Right renal pelvis (tissue), 4 donors: Measurements from ENCODE around the gene BORCS5. TPM values are rescaled to one million over a fixed set of nuclear protein-coding genes. Genes with fewer than 3 reads are reported as not detected.
"Not testable (repeated sequence)": the region's sequence is repeated elsewhere in the genome, so short reads cannot be mapped to it uniquely, and the experiment has no call there.

ENCODE experiments used
- DNase-seq, 4 donors: peaks; one replicate each; pipeline ENCODE4 v3.0.0-alpha.2; 2013; ENCODE audit warnings: low read depth in 4 of 4, low spot score in 3 of 4, missing footprints in 1 of 4
- polyA plus RNA-seq, 4 donors: library from polyadenylated mRNA; unstranded; fragments of 120-200 nt; gene quantifications; one replicate each; pipeline ENCODE4 v1.2.1, GENCODE V29; 2013; ENCODE audit not compliant: insufficient read length in 4 of 4

Gene BORCS5
- polyA plus RNA-seq, 4 donors: 8.2 to 9.2 (median 8.2) TPM

GRCh38 chr12:12452326-12452902, 95.5 kb downstream of the BORCS5 start:
- DNase-seq: no peak

- DNase-seq: no peak
Observed at GRCh38 chr12:12453635-12454034, 96.8 kb downstream of the BORCS5 start.

GRCh38 chr12:12454315-12454714, 97.4 kb downstream of the BORCS5 start:
- no peak for DNase-seq

GRCh38 chr12:12456637-12457036, 99.8 kb downstream of the BORCS5 start:
- no peak for DNase-seq

- no peak for DNase-seq
Observed at GRCh38 chr12:12460935-12461922, 104.4 kb downstream of the BORCS5 start.

- DNase-seq: no peak
Observed at GRCh38 chr12:12461923-12462315, 105.0 kb downstream of the BORCS5 start.

- DNase-seq: no peak
Observed at GRCh38 chr12:12465522-12465921, 108.6 kb downstream of the BORCS5 start.

- DNase-seq: no peak
Observed at GRCh38 chr12:12466157-12466556, 109.3 kb downstream of the BORCS5 start.

GRCh38 chr12:12467264-12467663, 110.4 kb downstream of the BORCS5 start:
- no peak for DNase-seq

- DNase-seq: no peak
Observed at GRCh38 chr12:12467688-12468261, 110.9 kb downstream of the BORCS5 start.

GRCh38 chr12:12468575-12468974, 111.7 kb downstream of the BORCS5 start:
- DNase-seq: no peak

- DNase-seq: no peak
Observed at GRCh38 chr12:12469386-12469785, 112.5 kb downstream of the BORCS5 start.

GRCh38 chr12:12470751-12471306, 114.0 kb downstream of the BORCS5 start:
- DNase-seq: no peak

- not testable (repeated sequence) for DNase-seq
Observed at GRCh38 chr12:12471982-12472961, 115.4 kb downstream of the BORCS5 start.

- DNase-seq: no peak
Observed at GRCh38 chr12:12473223-12473622, 116.3 kb downstream of the BORCS5 start.

GRCh38 chr12:12474471-12474928, 117.6 kb downstream of the BORCS5 start:
- no peak for DNase-seq

GRCh38 chr12:12474931-12475795, 118.3 kb downstream of the BORCS5 start:
- no peak for DNase-seq

GRCh38 chr12:12476857-12477531, 120.1 kb downstream of the BORCS5 start:
- no peak for DNase-seq

- DNase-seq: no peak
Observed at GRCh38 chr12:12477532-12477890, 120.6 kb downstream of the BORCS5 start.
